ENCODE measurements around the gene DDX54.

The DDX54 gene

DNA sequence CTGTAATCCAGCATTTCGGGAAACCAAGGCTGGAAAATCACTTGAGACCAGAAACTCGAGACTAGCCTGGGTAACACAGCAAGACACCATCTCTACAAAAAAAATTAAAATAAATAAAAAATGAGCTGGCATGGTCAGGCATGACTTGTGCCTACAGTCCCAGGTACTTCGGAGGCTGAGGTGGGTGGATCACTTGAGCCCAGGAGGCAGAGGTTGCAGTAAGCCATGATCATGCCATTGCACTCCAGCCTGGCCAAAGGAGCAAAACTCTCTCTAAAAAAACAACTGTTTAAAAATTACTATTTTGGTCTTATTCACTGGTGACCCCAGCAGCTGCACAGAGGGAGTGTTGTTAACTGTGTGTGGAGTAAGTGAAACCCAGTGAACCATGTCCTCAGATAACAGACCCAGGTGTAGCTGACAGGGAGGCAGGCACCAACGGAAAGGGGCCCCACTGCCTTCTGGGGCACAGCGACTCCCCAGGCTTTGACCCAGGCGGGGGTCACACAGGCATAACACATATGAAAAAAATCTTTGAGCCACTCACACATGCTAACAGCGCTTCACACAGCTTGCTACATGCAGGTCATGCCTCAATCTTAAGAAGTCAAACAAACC is 12.1 kb downstream of the DDX54 start:
- peaks cover 90% of the 10 kb centered on the region for H3K36me3 ChIP-seq

DNA sequence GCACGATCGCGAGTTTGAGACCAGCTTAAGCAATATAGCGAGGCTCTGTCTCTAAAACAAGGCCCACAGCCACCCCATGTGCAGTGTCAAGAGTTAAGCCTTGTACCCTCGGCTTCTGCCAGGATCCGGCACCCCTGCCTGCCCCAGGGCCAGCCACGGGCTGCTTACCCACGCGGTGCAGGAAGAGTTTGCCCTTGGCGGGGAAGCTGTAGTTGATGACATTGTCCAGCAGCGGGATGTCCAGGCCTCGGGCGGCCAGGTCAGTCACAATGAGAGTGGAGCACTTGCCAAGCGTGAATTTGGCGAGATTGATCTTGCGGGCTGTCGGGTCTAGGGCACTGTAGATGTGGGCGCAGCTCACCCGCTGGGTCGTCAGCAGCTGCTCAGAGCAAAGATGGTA is 13.1 kb downstream of the DDX54 start:
- Histone ChIP-seq H3K9me3 (no peaks in the 10 kb centered on the region), H3K27me3 (no peaks in the 10 kb centered on the region), H3K27ac (no peak overlapping the region), H3K4me3 (ENCODE audit: low read depth in 1 of 2, low read length in 1 of 2) (no peak overlapping the region), H3K4me1 (ENCODE audit: control insufficient read depth in 1 of 2, insufficient read depth in 1 of 2, low read depth in 1 of 2, low read length in 1 of 2) (no peaks in the 10 kb centered on the region), H3K36me3 (peaks cover 89% of the 10 kb centered on the region)
- TF ChIP-seq, protein P1, sequence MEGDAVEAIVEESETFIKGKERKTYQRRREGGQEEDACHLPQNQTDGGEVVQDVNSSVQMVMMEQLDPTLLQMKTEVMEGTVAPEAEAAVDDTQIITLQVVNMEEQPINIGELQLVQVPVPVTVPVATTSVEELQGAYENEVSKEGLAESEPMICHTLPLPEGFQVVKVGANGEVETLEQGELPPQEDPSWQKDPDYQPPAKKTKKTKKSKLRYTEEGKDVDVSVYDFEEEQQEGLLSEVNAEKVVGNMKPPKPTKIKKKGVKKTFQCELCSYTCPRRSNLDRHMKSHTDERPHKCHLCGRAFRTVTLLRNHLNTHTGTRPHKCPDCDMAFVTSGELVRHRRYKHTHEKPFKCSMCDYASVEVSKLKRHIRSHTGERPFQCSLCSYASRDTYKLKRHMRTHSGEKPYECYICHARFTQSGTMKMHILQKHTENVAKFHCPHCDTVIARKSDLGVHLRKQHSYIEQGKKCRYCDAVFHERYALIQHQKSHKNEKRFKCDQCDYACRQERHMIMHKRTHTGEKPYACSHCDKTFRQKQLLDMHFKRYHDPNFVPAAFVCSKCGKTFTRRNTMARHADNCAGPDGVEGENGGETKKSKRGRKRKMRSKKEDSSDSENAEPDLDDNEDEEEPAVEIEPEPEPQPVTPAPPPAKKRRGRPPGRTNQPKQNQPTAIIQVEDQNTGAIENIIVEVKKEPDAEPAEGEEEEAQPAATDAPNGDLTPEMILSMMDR (IDR thresholded peaks at IDR 0.05) = no peak

More for the DNA sequence above, 12.1 kb downstream of the DDX54 start:
- Histone ChIP-seq H3K27ac (no peak overlapping the region), H3K4me3 (ENCODE audit: low read depth in 1 of 2, low read length in 1 of 2) (no peak overlapping the region), H3K27me3 (no peaks in the 10 kb centered on the region), H3K4me1 (ENCODE audit: control insufficient read depth in 1 of 2, insufficient read depth in 1 of 2, low read depth in 1 of 2, low read length in 1 of 2) (no peaks in the 10 kb centered on the region), H3K9me3 (no peaks in the 10 kb centered on the region)
- TF ChIP-seq, protein P1 (IDR thresholded peaks at IDR 0.05) = no peak

DNA sequence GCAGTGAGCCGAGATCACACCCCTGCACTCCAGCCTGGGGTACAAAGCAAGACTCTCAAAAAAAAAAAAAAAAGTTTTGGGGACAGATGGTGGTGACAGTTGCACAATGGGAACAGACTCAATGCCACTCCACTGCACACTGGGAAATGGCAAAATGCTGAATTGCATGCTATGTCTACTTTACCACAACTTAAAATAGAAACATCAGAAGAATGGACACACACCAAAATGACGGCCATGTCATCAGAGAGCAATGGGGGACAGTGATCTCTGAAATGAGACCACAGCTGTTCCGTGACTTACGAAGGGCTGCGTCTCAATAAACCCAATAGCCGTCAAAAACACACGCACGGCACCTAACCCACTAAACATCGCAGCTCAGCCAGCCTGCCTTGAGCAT is 13.7 kb downstream of the DDX54 start:
- peaks cover 88% of the 10 kb centered on the region for H3K36me3 ChIP-seq
- no peaks in the 10 kb centered on the region for H3K4me1 ChIP-seq (ENCODE audit: control insufficient read depth in 1 of 2, insufficient read depth in 1 of 2, low read depth in 1 of 2, low read length in 1 of 2)
- no peak overlapping the region for H3K27ac ChIP-seq
- no peaks in the 10 kb centered on the region for H3K9me3 ChIP-seq
- H3K4me3 ChIP-seq (ENCODE audit: low read depth in 1 of 2, low read length in 1 of 2) = no peak overlapping the region
- H3K27me3 ChIP-seq = no peaks in the 10 kb centered on the region
- TF ChIP-seq, protein P1 (IDR thresholded peaks at IDR 0.05) = no peak

DNA sequence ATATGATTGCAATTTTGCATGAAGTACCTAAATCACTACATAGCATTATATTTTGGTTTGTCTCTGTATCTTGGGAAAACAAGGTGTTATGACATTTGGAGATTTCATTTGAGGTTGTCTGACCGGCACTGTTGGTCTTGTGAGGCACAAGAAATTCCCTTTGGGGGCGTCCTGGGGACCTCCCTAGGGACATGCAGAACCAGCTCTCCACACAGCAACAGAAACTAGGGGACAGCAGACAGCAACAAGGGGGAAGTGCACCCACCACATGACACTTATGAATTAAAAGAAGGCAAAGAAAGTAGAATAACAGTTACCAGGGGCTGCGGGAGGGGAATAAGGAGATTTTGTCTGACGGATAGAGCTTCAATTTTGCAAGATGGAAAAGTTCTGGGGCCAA is 14.4 kb downstream of the DDX54 start:
- Histone ChIP-seq H3K27me3 (no peaks in the 10 kb centered on the region), H3K36me3 (peaks cover 87% of the 10 kb centered on the region), H3K4me1 (ENCODE audit: control insufficient read depth in 1 of 2, insufficient read depth in 1 of 2, low read depth in 1 of 2, low read length in 1 of 2) (no peaks in the 10 kb centered on the region), H3K9me3 (no peaks in the 10 kb centered on the region), H3K27ac (no peak overlapping the region), H3K4me3 (ENCODE audit: low read depth in 1 of 2, low read length in 1 of 2) (no peak overlapping the region)
- TF ChIP-seq, protein P1 (IDR thresholded peaks at IDR 0.05) = no peak

DNA sequence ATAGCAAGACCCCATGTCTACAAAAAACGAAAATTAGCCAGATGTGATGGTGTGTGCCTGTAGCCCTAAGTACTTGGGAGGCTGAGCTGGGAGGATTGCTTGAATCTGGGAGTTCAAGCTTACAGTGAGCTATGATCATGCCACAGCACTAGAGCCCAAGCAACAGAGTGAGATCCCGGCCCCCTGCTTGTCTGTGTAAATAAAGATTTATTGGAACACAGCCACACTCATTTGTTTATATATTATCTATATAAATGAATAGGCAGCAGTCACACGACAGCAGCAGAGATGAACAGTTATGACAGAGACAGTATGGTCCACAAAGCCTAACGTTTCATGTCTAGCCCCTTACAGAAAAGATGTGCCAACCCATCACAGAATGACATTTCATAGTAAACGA is 14.8 kb downstream of the DDX54 start:
- TF ChIP-seq, protein P1 (IDR thresholded peaks at IDR 0.05) = no peak
- Histone ChIP-seq H3K27me3 (no peaks in the 10 kb centered on the region), H3K4me1 (ENCODE audit: control insufficient read depth in 1 of 2, insufficient read depth in 1 of 2, low read depth in 1 of 2, low read length in 1 of 2) (no peaks in the 10 kb centered on the region), H3K4me3 (ENCODE audit: low read depth in 1 of 2, low read length in 1 of 2) (no peak overlapping the region), H3K36me3 (peaks cover 87% of the 10 kb centered on the region), H3K27ac (no peak overlapping the region), H3K9me3 (no peaks in the 10 kb centered on the region)
